Choroid plexus epithelial cell (primary cell): ENCODE measurements around the gene KEL.
"Not testable (repeated sequence)": the region's sequence is repeated elsewhere in the genome, so short reads cannot be mapped to it uniquely, and the experiment has no call there.

Source experiments
- DNase-seq: peaks from one replicate; pipeline ENCODE4 v3.0.0-alpha.2; 2010; ENCODE audit warnings: low read depth
- H3K4me3 ChIP-seq: 2 replicates; pipeline ENCODE4 v1.5.1; 2011; ENCODE audit warnings: low read depth, mild to moderate bottlenecking, control low read depth, low read length, moderate library complexity
- CTCF ChIP-seq: conservative IDR thresholded peaks from 2 replicates; pipeline ENCODE4 v1.5.1; 2011; ENCODE audit warnings: low read depth, mild to moderate bottlenecking, control low read depth, inconsistent platforms, low read length, moderate library complexity

The KEL gene

GRCh38 chr7:143000648-143001047 is 38.5 kb upstream of the KEL start:
- no peak for TF ChIP-seq CTCF
- no peak overlapping the region for H3K4me3 ChIP-seq
- no peak for DNase-seq

GRCh38 chr7:142999793-143000192 is 37.6 kb upstream of the KEL start:
- no peak overlapping the region for H3K4me3 ChIP-seq
- no peak for DNase-seq
- no peak for TF ChIP-seq CTCF

GRCh38 chr7:142998966-142999365 is 36.8 kb upstream of the KEL start:
- no peak for TF ChIP-seq CTCF
- DNase-seq, result no peak
- H3K4me3 ChIP-seq, result no peak overlapping the region

GRCh38 chr7:142997456-142997989 is 35.4 kb upstream of the KEL start:
- no peak for DNase-seq
- no peak for TF ChIP-seq CTCF
- H3K4me3 ChIP-seq, result no peak overlapping the region

- DNase-seq, result peak; percentile 38
- no peak for TF ChIP-seq CTCF
- H3K4me3 ChIP-seq, result no peak overlapping the region
These were observed 30.3 kb upstream of the KEL start for GRCh38 chr7:142992427-142992826.

DNA sequence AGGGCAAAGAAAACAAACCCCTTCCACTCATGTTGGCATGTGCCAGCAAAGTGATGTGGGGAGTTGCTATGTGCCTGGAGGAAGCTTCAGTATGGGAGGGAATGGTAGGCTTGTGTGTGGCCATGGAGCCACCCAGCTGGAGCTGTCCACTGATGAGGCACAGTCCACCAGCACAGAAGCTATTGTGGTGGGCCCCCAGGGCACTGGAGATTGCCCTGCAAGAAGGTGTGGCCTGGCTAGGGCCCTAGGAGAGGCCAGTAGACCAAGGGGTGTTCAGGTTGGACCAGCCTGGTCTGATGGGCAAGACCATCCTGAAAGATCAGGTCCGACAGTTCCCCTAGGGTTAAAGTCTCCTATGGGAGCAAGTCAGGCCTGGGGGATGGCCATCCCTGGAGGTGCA is 22.1 kb upstream of the KEL start:
- no peak for TF ChIP-seq CTCF
- no peak for DNase-seq
- no peak overlapping the region for H3K4me3 ChIP-seq

DNA sequence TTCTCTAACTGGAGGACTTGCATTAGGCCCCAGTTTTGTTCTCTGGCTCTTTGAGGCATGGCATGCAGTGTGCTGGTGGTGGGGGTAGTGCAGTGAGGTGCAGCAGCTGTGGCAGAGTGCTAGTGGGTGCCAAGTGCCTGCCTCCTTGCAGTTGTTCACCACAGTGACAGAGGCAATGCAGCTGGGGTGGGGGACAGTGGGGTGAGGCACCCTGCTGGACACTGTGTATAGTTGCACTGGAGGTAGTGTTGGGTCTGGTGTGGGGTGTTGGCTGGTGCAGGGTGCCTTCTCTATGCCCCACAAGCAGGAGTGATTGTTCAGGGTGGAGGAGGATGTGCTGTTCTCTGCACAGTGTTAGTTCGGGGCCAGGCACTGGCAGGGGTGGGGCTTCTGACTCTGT is 21.7 kb upstream of the KEL start:
- DNase-seq, result no peak
- no peak for TF ChIP-seq CTCF
- H3K4me3 ChIP-seq, result no peak overlapping the region

- not testable (repeated sequence) for H3K4me3 ChIP-seq, DNase-seq
These were observed 16.2 kb upstream of the KEL start for GRCh38 chr7:142978402-142978801.
